Right lobe of liver (tissue), 6 donors: ENCODE measurements around the gene PC. TPM values are rescaled to one million over a fixed set of nuclear protein-coding genes. Genes with fewer than 3 reads are reported as not detected.

Experiments used
- ATAC-seq, 4 donors: fragments of 200-7000 bp; cut with Tn5 transposase; one replicate each; pipeline ENCODE4 v1.9.1; 2020; ENCODE audit warnings: mild to moderate bottlenecking in 4 of 4, moderate library complexity in 4 of 4
- DNase-seq, 3 donors: peaks; one replicate each; pipeline ENCODE4 v3.0.0-alpha.2; 2020
- H3K27ac ChIP-seq, 3 donors: fragments of 200-600 bp; one replicate each; pipeline ENCODE4 v1.8.0; 2022
- H3K27me3 ChIP-seq, 2 donors: fragments of 200-600 bp; one replicate each; pipeline ENCODE4 v1.8.0; 2022
- H3K36me3 ChIP-seq, 4 donors: fragments of 200-600 bp; sonication (generic) in 1 of 4; one replicate each; pipeline versions ENCODE4 v1.5.1 to v1.8.0; 2017 to 2022; ENCODE audit warnings: control low read depth in 1 of 4
- H3K4me1 ChIP-seq, 4 donors: fragments of 200-600 bp; sonication (generic) in 1 of 4; one replicate each; pipeline versions ENCODE4 v1.5.1 to v1.8.0; 2017 to 2022; ENCODE audit warnings: control low read depth in 1 of 4
- H3K4me3 ChIP-seq, 3 donors: fragments of 200-600 bp; one replicate each; pipeline ENCODE4 v1.8.0; 2022
- H3K9me3 ChIP-seq, 4 donors: fragments of 200-600 bp; sonication (generic) in 1 of 4; one replicate each; pipeline versions ENCODE4 v1.5.1 to v1.8.0; 2017 to 2022; ENCODE audit warnings: control low read depth in 1 of 4
- POLR2A ChIP-seq: fragments of 450-650 bp; IDR thresholded peaks from one replicate; pipeline ENCODE4 v1.6.1; 2017; ENCODE audit warnings: antibody characterized with exemption, mild to moderate bottlenecking
- WGBS: methylation state at CpG from one replicate; pipeline ENCODE4 v1.1.6; 2018; ENCODE audit warnings: low coverage, low lambda C conversion rate; ENCODE audit not compliant: insufficient coverage; ENCODE audit errors: missing lambda C conversion rate; 5-methylcytosine and 5-hydroxymethylcytosine counted together
- intact Hi-C, 2 donors: fragments of 100-400 bp; cut with DNase I; formaldehyde crosslinking; loops; one replicate each; pipeline versions ENCODE4 v1.11.2 to v1.14.1; 2022
- total RNA-seq, 6 experiments: library from RNA; depleted of rRNA in 2 of 6; stranded (reverse); fragments of >200 nt in 2 of 6; fragmentation: NEBNext Ultra II Directional in 3 of 6; extraction: Animal tissue kit (Norgen Biotek cat#: 25700) in 3 of 6; gene quantifications; one replicate each; pipeline versions ENCODE4 v1.1.0 to v1.2.4, GENCODE V29; 2016 to 2023
- TF ChIP-seq, protein P1 (sequence below), 4 donors: fragments of 200-600 bp in 3 of 4; fragments of 450-650 bp in 1 of 4; IDR thresholded peaks; one replicate each; pipeline versions ENCODE4 v1.5.1 to v1.8.0; 2016 to 2022; ENCODE audit warnings: antibody characterized with exemption in 4 of 4, mild to moderate bottlenecking in 2 of 4
- donor health status: DM: no; HTN: yes; CAD: no.
- donor health status: DM: no; HTN: no; CAD: no.
- donor health status: DM: no; HTN: no; CAD: no.
- donor health status: DM: no; HTN: yes; CAD: no.
- donor health status: DM: no; HTN: yes; CAD: no.

Gene PC
- total RNA-seq, 6 experiments from 2014 or later = 265 to 457 (median 317) TPM

DNA sequence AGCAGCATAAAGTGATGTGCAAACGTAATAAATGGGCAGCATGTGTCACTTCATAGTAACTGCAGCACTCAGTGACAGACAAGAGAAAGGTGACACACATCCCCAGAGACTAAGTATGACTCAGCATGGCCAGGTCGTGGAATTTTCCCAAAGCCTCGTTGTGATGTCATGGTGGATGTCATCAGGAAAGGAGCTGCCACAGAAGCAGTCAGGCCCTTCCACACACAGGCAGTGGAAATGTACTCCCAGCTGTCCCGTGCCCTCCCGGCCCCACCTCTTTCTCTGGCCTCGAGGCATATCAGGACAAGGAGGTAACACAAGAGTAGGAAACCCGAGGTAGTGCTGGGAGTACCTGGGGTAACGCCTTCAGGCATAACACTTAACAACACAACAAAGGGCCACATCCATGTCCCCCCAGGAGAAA, 8.1 kb downstream of the PC start:
- 19% methylated on average over 4 of the region's 8 CpGs for WGBS
- DNase-seq (peak in 2 of 3 donors; percentile 39 to 69), ATAC-seq (peak; percentile 52 to 86 (median 74))
- Histone ChIP-seq H3K27me3 (no peaks in the 10 kb centered on the region), H3K4me3 (no peak overlapping the region), H3K9me3 (no peaks in the 10 kb centered on the region), H3K27ac (peak overlapping the region in 2 of 3 donors; percentile 18 to 68), H3K4me1 (peaks cover 0 to 46% (median 10%) of the 10 kb centered on the region in 4 donors), H3K36me3 (peaks cover 0 to 6% (median 0%) of the 10 kb centered on the region in 4 donors)
- intact Hi-C loops = no loop called here
- TF ChIP-seq, protein P1, sequence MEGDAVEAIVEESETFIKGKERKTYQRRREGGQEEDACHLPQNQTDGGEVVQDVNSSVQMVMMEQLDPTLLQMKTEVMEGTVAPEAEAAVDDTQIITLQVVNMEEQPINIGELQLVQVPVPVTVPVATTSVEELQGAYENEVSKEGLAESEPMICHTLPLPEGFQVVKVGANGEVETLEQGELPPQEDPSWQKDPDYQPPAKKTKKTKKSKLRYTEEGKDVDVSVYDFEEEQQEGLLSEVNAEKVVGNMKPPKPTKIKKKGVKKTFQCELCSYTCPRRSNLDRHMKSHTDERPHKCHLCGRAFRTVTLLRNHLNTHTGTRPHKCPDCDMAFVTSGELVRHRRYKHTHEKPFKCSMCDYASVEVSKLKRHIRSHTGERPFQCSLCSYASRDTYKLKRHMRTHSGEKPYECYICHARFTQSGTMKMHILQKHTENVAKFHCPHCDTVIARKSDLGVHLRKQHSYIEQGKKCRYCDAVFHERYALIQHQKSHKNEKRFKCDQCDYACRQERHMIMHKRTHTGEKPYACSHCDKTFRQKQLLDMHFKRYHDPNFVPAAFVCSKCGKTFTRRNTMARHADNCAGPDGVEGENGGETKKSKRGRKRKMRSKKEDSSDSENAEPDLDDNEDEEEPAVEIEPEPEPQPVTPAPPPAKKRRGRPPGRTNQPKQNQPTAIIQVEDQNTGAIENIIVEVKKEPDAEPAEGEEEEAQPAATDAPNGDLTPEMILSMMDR (IDR thresholded peaks at IDR 0.05) = no peak
- TF ChIP-seq POLR2A = no peak

DNA sequence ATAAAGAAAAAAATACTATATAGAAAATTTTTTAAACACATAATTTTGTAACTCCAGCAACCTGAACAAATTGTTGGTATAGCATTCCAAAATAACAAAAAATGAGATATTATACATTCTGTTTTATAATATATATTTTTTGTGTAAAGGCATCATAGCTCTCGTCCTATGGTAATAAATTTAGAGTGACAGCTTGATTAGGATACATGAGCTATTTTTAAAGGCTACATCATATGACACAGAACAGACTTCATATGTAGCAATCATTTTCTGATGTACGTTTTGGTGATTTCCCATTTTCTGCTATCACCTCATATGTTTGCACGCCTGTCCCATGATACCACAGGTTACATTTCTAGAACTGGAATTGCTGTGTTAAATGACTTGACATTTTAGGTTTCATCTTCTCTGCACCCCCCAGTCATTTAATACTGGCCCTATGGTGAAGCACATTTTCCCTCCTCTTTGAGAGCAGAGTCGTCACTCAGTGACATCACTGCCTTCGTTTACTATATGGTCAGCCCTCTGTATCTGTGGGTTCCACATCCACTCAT, 19.5 kb downstream of the PC start:
- Histone ChIP-seq H3K4me1 (peaks cover 0 to 22% (median 4%) of the 10 kb centered on the region in 4 donors), H3K4me3 (no peak overlapping the region), H3K27ac (no peak overlapping the region), H3K36me3 (peaks cover 0 to 12% (median 0%) of the 10 kb centered on the region in 4 donors), H3K9me3 (no peaks in the 10 kb centered on the region), H3K27me3 (no peaks in the 10 kb centered on the region)
- WGBS = 89% methylated on average over 5 of the region's 5 CpGs
- TF ChIP-seq, protein P1 (IDR thresholded peaks at IDR 0.05) = no peak
- TF ChIP-seq POLR2A = no peak
- DNase-seq = no peak
- ATAC-seq = no peak
- intact Hi-C loops = no loop called here

DNA sequence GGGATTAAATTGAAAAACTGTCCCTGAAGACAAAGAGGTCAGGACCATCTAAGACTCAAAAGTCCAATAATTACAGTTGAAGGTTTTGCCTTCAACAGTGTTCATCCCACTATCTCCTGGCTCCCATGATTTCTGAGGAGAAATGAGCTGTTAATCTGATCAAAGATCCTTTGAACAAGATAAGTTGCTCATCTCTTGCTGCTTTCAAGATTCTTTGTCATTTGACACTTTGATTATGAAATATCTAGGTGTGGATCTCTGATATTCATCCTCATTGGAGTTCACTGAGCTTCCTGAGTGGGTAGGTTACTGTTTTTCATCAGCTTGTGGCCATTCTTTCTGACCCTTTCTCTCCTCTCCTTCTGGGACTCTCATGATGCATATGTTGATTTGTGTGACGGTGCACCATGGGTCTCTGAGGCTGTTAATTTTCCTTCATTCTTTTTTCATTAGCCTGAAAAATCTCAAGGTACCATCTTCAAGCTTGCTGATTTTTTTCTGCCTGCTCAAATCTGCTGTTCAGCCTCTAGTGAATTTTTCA, 20.9 kb downstream of the PC start:
- ATAC-seq (no peak), DNase-seq (no peak)
- Histone ChIP-seq H3K36me3 (peaks cover 0 to 7% (median 0%) of the 10 kb centered on the region in 4 donors), H3K4me3 (no peak overlapping the region), H3K27me3 (no peaks in the 10 kb centered on the region), H3K27ac (no peak overlapping the region), H3K4me1 (peaks cover 0 to 30% (median 7%) of the 10 kb centered on the region in 4 donors), H3K9me3 (no peaks in the 10 kb centered on the region)
- intact Hi-C loops = no loop called here
- no peak for TF ChIP-seq POLR2A
- TF ChIP-seq, protein P1 (IDR thresholded peaks at IDR 0.05) = no peak
- WGBS = 90% methylated on average over 1 of the region's 1 CpG

DNA sequence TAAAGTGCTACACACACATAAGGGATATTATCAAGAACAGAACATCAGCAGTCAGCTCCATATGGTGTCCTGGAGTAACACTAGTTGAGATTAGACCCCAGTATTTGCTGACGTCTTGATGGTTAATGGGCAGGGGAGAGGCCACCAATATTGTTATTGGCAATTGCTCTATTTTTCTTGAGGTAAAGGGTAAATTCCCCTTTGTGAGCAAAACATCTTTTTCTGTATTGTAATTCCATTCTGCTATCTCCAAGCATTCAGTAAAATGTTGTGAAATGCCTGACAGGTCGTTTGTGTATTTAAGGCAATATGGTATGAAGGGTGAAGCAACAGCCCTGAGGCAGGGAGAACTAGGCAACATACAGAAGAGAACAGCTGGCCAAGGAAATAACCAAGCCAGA, 21.9 kb downstream of the PC start:
- Histone ChIP-seq H3K4me1 (peaks cover 0 to 39% (median 9%) of the 10 kb centered on the region in 4 donors), H3K4me3 (no peak overlapping the region), H3K27ac (peak overlapping the region in 1 of 3 donors; percentile 20), H3K27me3 (no peaks in the 10 kb centered on the region), H3K9me3 (no peaks in the 10 kb centered on the region), H3K36me3 (peaks cover 0 to 7% (median 0%) of the 10 kb centered on the region in 4 donors)
- intact Hi-C loops = no loop called here
- DNase-seq (no peak), ATAC-seq (peak; percentile 47 to 69 (median 60))
- 15% methylated on average over 2 of the region's 2 CpGs for WGBS
- no peak for TF ChIP-seq POLR2A
- TF ChIP-seq, protein P1 (IDR thresholded peaks at IDR 0.05) = no peak
